Lung (tissue), 12 donors: ENCODE data around the gene TMED7. TPM values are rescaled to one million over a fixed set of nuclear protein-coding genes. Genes with fewer than 3 reads are reported as not detected.

Experiments
- ATAC-seq: fragments of 200-7000 bp; cut with Tn5 transposase; one replicate; pipeline ENCODE4 v1.9.1; 2020; ENCODE audit warnings: moderate number of reproducible peaks; ENCODE audit not compliant: insufficient read depth, low FRiP score
- DNase-seq, 3 donors: peaks; one replicate each; pipeline ENCODE4 v3.0.0-alpha.2; 2013 to 2017
- H3K27ac ChIP-seq, 2 donors: one replicate each; pipeline ENCODE4 v1.5.1; 2013; ENCODE audit warnings: mild to moderate bottlenecking in 2 of 2, moderate library complexity in 2 of 2, control low read depth in 1 of 2, inconsistent platforms in 1 of 2, low read depth in 1 of 2, low read length in 1 of 2
- H3K27me3 ChIP-seq, 3 donors: one replicate each; pipeline ENCODE4 v1.5.1; 2013; ENCODE audit warnings: low read length in 2 of 3; ENCODE audit not compliant: control insufficient read depth in 3 of 3, insufficient read depth in 3 of 3
- H3K36me3 ChIP-seq, 4 donors: one replicate each; pipeline ENCODE4 v1.5.1; 2013; ENCODE audit warnings: low read length in 4 of 4, mild to moderate bottlenecking in 1 of 4, moderate library complexity in 1 of 4; ENCODE audit not compliant: control insufficient read depth in 4 of 4, insufficient read depth in 4 of 4
- H3K4me1 ChIP-seq, 5 donors: one replicate each; pipeline ENCODE4 v1.5.1; 2013; ENCODE audit warnings: low read length in 5 of 5, mild to moderate bottlenecking in 2 of 5, moderate library complexity in 1 of 5; ENCODE audit not compliant: control insufficient read depth in 5 of 5, insufficient read depth in 5 of 5
- H3K4me3 ChIP-seq: one replicate; pipeline ENCODE4 v1.5.1; 2013; ENCODE audit warnings: mild to moderate bottlenecking, control low read depth, moderate library complexity
- H3K9ac ChIP-seq, 2 donors: one replicate each; pipeline ENCODE4 v1.5.1; 2013; ENCODE audit warnings: low read length in 2 of 2, control low read depth in 1 of 2; ENCODE audit not compliant: insufficient read depth in 1 of 2
- H3K9me3 ChIP-seq, 4 donors: one replicate each; pipeline ENCODE4 v1.5.1; 2013; ENCODE audit warnings: low read length in 3 of 4, mild to moderate bottlenecking in 1 of 4, moderate library complexity in 1 of 4; ENCODE audit not compliant: control insufficient read depth in 4 of 4, insufficient read depth in 3 of 4
- CTCF ChIP-seq: IDR thresholded peaks from 2 replicates; pipeline ENCODE4 v1.5.1; 2012; ENCODE audit warnings: mild to moderate bottlenecking; ENCODE audit errors: control extremely low read depth, extremely low read depth
- WGBS, 2 donors: extraction: QIAGEN DNeasy Blood & Tissue Kit; methylation state at CpG; one replicate each; pipeline ENCODE4 v1.1.7; 2013; 5-methylcytosine and 5-hydroxymethylcytosine counted together
- polyA plus RNA-seq, 2 donors: library from polyadenylated mRNA; stranded (reverse); fragments of 200-250 nt; gene quantifications; one replicate each; pipeline ENCODE4 v1.2.1, GENCODE V29; 2013
- total RNA-seq, 2 donors: library from RNA; depleted of rRNA in 1 of 2; stranded (reverse); fragments of >200 nt in 1 of 2; gene quantifications; one replicate each; pipeline ENCODE4 v1.2.1, GENCODE V29; 2014 to 2021
- donor health status: control.
- donor health status: control.
- donor health status: Bipolar disorder and iron deficiency.
- donor health status: healthy.
- donor health status: DM: yes; HTN: yes; CAD: no.

The TMED7 gene
- total and polyA plus RNA-seq, 4 donors = 19.9 to 141 (median 73.1) TPM

GRCh38 chr5:115671939-115672338, 46.1 kb upstream of the TMED7 start:
- H3K36me3 ChIP-seq = no peaks in the 10 kb centered on the region
- DNase-seq (no peak), ATAC-seq (no peak)
- no peak for TF ChIP-seq CTCF
- H3K27me3 ChIP-seq = no peaks in the 10 kb centered on the region
- 90 to 92% methylated on average over 1 of the region's 1 CpG for WGBS, 2 donors
- H3K9ac ChIP-seq = no peak overlapping the region
- H3K27ac ChIP-seq = no peak overlapping the region
- peaks cover 0 to 2% (median under 1%) of the 10 kb centered on the region in 4 donors for H3K9me3 ChIP-seq
- no peak overlapping the region for H3K4me3 ChIP-seq
- H3K4me1 ChIP-seq = peaks cover 0 to 3% (median 0%) of the 10 kb centered on the region in 5 donors

DNA sequence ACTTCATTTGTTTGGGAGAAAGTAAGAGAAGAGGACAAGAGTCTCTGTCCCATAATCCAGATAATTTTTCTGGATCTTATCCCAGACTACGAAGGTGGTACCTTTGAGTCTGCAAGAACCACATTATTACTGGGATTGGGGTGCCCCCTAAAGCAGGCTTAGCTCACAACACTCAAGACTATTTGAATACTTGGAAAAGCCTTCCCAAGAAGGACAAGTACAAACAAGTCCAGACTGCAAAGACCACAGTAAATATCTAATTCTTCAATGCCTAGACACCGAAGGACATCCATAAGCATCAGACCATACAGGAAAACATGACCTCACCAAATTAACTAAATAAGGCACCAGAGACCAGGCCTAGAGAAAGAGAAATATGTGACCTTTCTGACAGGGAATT, 40.2 kb upstream of the TMED7 start:
- Histone ChIP-seq H3K27ac (no peak overlapping the region), H3K9me3 (peaks cover 0 to 3% (median 2%) of the 10 kb centered on the region in 4 donors), H3K4me1 (peaks cover 0 to 17% (median 0%) of the 10 kb centered on the region in 5 donors), H3K4me3 (no peak overlapping the region), H3K36me3 (no peaks in the 10 kb centered on the region), H3K27me3 (no peaks in the 10 kb centered on the region), H3K9ac (no peak overlapping the region)
- ATAC-seq = no peak
- TF ChIP-seq CTCF = no peak
- WGBS, 2 donors = 44 to 64% methylated on average over 2 of the region's 2 CpGs
- DNase-seq = no peak

DNA sequence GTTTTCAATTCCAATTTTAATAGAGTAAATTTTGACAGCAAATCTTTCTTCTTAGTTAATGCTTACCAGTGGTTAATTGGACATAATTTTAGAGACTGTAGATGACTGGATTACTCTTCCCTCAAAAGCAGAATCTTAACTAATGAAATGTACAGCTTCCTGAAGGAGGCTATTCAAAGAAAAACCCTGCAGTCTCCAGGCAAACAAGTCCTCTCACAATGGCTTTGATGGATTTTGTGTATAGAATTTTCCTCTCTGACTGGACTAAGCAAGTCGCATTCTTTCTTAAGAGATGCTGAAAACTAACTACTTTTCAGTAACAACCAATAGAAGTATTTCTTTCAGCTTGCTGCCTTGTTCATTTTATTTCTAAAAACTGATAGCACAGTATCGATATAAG, 35.7 kb upstream of the TMED7 start:
- no peak for TF ChIP-seq CTCF
- H3K4me3 ChIP-seq = no peak overlapping the region
- WGBS, 2 donors = 76 to 86% methylated on average over 2 of the region's 2 CpGs

DNA sequence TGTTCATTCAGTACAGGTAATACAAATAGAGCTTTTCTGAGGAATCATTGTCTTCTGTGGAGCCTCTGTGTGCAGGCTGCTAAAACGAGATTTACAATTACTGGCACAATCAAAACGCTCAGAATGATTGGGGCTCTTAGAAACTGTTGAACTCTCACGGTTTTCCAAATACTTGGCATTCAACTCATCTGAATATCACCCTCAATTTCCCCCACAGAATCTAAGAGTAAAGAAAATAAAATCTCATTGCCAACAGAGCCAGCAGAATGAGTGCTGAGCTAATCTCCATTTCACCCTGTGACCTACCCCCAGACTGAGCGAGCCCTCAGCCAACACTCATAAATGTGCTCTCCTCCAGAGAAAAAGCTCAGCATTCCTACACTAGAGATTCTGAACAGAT, 35.3 kb upstream of the TMED7 start:
- no peaks in the 10 kb centered on the region for H3K27me3 ChIP-seq
- no peaks in the 10 kb centered on the region for H3K36me3 ChIP-seq
- TF ChIP-seq CTCF = no peak
- WGBS, 2 donors = 46 to 71% methylated on average over 4 of the region's 4 CpGs
- H3K9ac ChIP-seq = no peak overlapping the region
- H3K9me3 ChIP-seq = peaks cover 0 to 3% (median under 1%) of the 10 kb centered on the region in 4 donors
- ATAC-seq (no peak), DNase-seq (peak; percentile 51 to 91 (median 87))
- no peak overlapping the region for H3K27ac ChIP-seq
- peaks cover 0 to 27% (median 0%) of the 10 kb centered on the region in 5 donors for H3K4me1 ChIP-seq
- no peak overlapping the region for H3K4me3 ChIP-seq

More for the DNA sequence above, 35.7 kb upstream of the TMED7 start:
- DNase-seq (peak in 1 of 3 donors; percentile 51), ATAC-seq (no peak)
- H3K27ac ChIP-seq = no peak overlapping the region
- H3K9me3 ChIP-seq = peaks cover 0 to 3% (median under 1%) of the 10 kb centered on the region in 4 donors
- H3K9ac ChIP-seq = no peak overlapping the region
- peaks cover 0 to 27% (median 0%) of the 10 kb centered on the region in 5 donors for H3K4me1 ChIP-seq
- no peaks in the 10 kb centered on the region for H3K27me3 ChIP-seq
- no peaks in the 10 kb centered on the region for H3K36me3 ChIP-seq
